ENCODE results near the gene ZNF275. TPM values are rescaled to one million over a fixed set of nuclear protein-coding genes. Genes with fewer than 3 reads are reported as not detected.
"Not testable (repeated sequence)": the region's sequence is repeated elsewhere in the genome, so short reads cannot be mapped to it uniquely, and the experiment has no call there.

Gene ZNF275
- total RNA-seq, 1 donor from 2014 or later: 6.1 TPM

GRCh38 chrX:153317996-153318722, 15.8 kb upstream of the ZNF275 start:
- ATAC-seq: no peak
- intact Hi-C loops (cut with micrococcal nuclease): no loop called here
- DNase-seq: no peak

- intact Hi-C loops (cut with micrococcal nuclease): no loop called here
- DNase-seq (no peak), ATAC-seq (no peak)
Measured at GRCh38 chrX:153318811-153319210, 15.1 kb upstream of the ZNF275 start.

DNA sequence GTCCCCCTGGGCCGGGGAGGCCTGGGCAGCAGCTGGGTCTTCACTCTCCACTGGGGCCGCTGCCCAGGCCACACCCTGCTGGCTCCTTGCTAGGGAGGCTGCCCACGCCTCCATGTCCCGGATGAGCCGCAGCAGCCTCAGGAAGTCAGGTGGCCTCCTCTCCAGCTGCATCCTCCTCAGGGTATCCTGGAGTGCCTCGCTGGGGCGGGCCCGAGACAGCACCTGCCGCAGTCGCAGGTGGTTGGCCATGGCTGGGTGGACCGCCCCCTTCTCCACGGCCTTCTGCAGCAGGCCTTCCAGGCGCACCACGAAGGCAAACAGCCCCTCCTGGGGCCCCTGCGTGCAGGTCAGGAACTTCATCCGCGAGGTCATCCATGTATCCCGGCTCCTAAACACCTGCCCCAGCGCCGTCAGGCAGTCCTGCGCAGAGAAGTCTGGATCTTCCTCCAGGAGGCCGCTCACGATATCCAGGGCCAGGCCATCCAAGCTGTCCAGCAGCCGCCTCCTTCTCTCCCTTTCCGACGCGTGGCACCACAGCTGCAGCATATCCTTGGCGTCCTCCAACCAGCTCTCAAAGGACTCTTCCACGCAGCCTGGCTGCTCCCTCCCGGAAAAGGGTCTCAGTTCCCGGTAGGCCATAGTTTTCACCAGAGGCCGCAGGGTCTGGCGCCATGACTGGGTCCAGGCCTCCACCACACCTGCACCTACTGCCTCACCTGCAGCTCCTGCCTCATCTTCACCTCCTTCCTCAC, 14.5 kb upstream of the ZNF275 start:
- ATAC-seq (no peak), DNase-seq (no peak)
- intact Hi-C loops (cut with micrococcal nuclease): no loop called here

GRCh38 chrX:153320047-153320443, 13.9 kb upstream of the ZNF275 start:
- DNase-seq; intact Hi-C loops (cut with micrococcal nuclease); ATAC-seq: not testable (repeated sequence)

DNA sequence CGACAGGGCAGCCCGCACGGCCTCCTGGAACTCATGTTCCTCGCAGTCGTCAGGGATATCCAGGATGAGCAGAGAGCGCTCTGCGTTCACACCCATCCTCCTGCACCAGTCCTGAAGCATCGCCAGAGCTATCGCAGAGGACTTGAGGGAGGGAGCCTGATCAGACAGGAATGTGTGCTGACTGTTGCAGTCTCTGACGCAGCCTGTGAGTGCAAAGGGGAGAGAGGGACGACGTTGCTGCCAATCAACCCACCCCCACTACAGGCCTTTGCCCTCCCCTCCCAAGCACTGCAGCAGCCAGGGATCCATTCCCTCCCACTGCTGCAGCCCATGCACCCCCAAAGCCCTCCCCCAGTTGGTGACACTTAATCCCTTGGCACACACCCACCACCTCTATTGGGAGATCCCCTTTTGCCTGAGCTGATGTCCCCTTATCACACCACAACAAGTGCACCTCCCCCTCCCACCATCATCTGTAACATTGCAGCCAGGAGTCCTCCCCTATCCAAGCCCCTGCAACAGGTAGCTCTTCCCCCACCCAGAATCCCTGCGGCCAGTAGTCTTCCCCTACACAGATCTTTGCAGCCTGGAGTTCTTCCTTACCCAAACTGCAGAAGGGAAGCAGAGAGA, 13.3 kb upstream of the ZNF275 start:
- ATAC-seq (no peak), DNase-seq (no peak)
- intact Hi-C loops (cut with micrococcal nuclease): no loop called here

DNA sequence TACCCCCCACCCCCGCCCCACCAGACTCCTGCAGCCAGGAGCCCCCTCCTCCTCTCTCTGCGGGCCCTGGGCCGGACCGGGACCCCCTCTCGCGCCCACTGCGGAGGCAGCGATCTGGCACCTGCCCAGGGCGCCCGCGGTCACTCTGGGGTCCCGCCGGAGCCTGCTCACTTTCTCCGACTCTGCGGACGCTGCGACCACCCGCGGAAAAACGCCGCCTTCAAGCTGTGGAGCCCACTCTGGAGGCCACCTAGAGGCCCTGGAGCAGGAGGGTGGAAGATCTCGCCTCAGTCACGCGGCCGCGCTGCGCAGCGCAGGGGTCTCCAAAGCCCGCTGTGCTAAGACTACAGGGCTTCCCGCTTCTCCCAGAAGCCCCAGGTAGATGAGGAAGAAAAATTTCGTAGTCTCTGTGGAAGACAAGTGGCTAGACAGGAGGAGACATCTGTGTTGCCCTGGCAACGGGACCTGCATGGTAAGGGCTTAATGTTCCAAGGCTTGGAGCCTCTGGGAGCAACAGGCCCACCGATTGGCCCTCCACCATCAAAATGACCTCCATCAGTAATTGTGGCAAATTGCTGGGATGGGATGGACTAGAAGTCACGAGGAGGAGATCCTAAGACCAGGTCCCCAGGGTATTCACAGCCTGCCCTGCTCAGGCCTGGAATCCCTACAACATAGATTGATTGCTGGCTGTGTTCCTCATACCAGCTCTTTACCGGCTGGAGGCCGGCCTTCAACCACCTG, 12.4 kb upstream of the ZNF275 start, which contains the start of gene PNMA6F:
Gene PNMA6F, minus strand, starts transcription at position 387 of the 744 bp plus-strand sequence. CDS start 1,093 bp downstream, outside the sequence.
- ATAC-seq (no peak), DNase-seq (no peak)
- intact Hi-C loops (cut with micrococcal nuclease): no loop called here

DNA sequence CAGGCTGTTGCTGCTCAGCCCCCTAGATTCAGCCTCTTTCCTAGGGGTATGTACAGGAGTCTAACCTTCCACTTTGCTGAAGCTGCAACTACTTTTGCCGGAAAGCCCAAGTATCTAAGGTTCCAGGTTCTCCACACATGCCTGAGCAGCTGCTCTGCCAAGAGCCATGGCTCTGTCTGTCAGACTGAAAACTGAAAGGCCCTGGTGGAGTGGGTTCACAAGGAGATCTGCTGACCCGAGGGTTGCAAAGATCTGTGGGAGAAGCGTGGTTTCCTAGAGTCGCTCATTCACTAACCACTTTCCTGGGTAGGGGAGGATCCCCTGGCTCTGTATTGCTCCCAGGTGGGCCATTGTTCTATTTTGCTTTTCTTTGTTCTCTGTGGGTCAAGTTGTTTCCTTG, 6.4 kb upstream of the ZNF275 start:
- intact Hi-C loops (cut with micrococcal nuclease): no loop called here
- ATAC-seq (no peak), DNase-seq (no peak)

- DNase-seq: no peak
- ATAC-seq: no peak
- intact Hi-C loops (cut with micrococcal nuclease): no loop called here
Measured at GRCh38 chrX:153333266-153333665, 687 bp upstream of the ZNF275 start.

- intact Hi-C loops (cut with micrococcal nuclease): no loop called here
- no peak for DNase-seq
Measured at GRCh38 chrX:153334654-153335295, 822 bp downstream of the ZNF275 start.

GRCh38 chrX:153336121-153336894, 2.4 kb downstream of the ZNF275 start:
- intact Hi-C loops (cut with micrococcal nuclease): no loop called here
- ATAC-seq (no peak), DNase-seq (no peak)

More at GRCh38 chrX:153334654-153335295, 822 bp downstream of the ZNF275 start:
- no peak for ATAC-seq

DNA sequence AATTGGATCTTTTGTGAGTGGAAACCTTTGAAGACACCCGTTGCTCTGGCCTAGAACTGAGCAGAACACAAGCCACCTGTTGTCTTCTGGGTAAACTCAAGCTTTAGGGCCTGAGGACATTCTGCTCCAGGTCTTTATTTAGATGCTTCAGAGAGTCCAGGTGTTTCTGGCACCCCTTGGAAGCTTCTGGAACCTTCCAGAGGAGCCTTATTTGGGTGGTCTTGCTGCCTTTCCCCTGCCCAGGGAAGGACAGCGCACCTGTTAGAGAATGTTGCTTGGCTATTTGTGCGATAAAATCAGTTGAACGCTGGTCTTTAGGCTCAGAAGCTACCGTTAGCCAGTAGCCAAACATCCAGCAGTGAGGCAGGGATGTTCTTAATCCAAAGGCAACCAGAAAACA, 3.0 kb downstream of the ZNF275 start:
- no peak for ATAC-seq
- DNase-seq: no peak
- intact Hi-C loops (cut with micrococcal nuclease): no loop called here

GRCh38 chrX:153338836-153339235, 4.9 kb downstream of the ZNF275 start:
- ATAC-seq: no peak
- DNase-seq: no peak
- intact Hi-C loops (cut with micrococcal nuclease): no loop called here

GRCh38 chrX:153339662-153340061, 5.7 kb downstream of the ZNF275 start:
- DNase-seq (no peak), ATAC-seq (no peak)
- intact Hi-C loops (cut with micrococcal nuclease): no loop called here

GRCh38 chrX:153340111-153340510, 6.2 kb downstream of the ZNF275 start:
- DNase-seq (no peak), ATAC-seq (no peak)
- intact Hi-C loops (cut with micrococcal nuclease): no loop called here

DNA sequence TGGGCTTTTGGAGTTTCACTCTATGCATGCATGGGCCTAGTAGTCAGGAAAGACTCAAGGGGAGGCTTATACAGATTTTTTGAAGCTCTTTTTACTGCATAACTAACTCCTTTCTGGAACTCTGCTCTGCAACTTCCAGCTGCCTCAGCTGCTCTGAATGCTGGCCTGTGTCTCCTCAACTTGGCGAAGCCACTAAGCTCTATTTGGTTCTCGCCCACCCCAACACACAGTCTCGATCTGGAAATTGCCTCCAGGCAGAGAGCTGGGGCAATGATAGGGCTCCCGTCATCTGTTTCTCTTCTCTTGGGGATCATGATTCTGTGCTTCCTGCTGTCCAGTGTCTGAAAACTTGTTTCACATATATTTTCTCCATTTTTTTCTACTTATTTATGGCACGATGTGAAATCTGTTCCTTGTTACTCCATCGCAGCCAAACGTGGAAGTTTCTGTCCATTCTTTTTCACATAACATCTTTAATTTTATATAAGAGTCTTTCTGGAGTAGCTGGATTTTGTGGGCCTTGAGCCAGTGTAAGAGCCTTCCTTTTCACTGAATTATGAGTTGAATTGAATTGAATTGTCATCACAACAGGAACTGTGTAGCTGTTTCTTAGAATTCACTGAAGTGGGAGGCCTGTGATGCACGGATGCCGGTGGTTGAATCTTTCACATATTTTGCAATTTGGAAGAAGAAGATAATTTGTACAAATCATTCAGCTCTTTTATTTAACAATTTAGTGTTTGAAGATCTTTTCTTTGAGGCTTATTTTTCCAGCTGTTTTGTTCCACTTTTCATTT, 9.0 kb downstream of the ZNF275 start:
- ATAC-seq (no peak), DNase-seq (no peak)
- intact Hi-C loops (cut with micrococcal nuclease): no loop called here

GRCh38 chrX:153343674-153344073, 9.7 kb downstream of the ZNF275 start:
- DNase-seq: no peak
- intact Hi-C loops (cut with micrococcal nuclease): no loop called here

GRCh38 chrX:153347530-153347929, 13.6 kb downstream of the ZNF275 start:
- ATAC-seq: no peak
- intact Hi-C loops (cut with micrococcal nuclease): no loop called here
- no peak for DNase-seq

More at GRCh38 chrX:153343674-153344073, 9.7 kb downstream of the ZNF275 start:
- ATAC-seq: no peak

Measured in left ventricle myocardium superior (tissue), 1 donor.